GM12892 (cell line): ENCODE results near the gene SAP25.
"Not testable (repeated sequence)": the region's sequence is repeated elsewhere in the genome, so short reads cannot be mapped to it uniquely, and the experiment has no call there.

Experiments
- DNase-seq: peaks from one replicate; pipeline ENCODE4 v3.0.0; 2011; ENCODE audit not compliant: insufficient read length
- FAIRE-seq: peaks from 2 replicates; lab custom pipeline; 2011; peaks lifted over from hg19 to GRCh38; lab: Jason Lieb, UNC
- POLR2A ChIP-seq: IDR thresholded peaks from 2 replicates; pipeline ENCODE4 v1.6.1; 2011; ENCODE audit warnings: low read depth, low read length, control low read depth
- POLR2AphosphoS5 ChIP-seq: IDR thresholded peaks from 2 replicates; pipeline ENCODE4 v1.6.1; 2011; ENCODE audit warnings: low read depth, low read length, control low read depth
- TAF1 ChIP-seq: IDR thresholded peaks from 2 replicates; pipeline ENCODE4 v1.6.1; 2011; ENCODE audit warnings: low read depth, mild to moderate bottlenecking, control low read depth, low read length, borderline replicate concordance

SAP25 gene

DNA sequence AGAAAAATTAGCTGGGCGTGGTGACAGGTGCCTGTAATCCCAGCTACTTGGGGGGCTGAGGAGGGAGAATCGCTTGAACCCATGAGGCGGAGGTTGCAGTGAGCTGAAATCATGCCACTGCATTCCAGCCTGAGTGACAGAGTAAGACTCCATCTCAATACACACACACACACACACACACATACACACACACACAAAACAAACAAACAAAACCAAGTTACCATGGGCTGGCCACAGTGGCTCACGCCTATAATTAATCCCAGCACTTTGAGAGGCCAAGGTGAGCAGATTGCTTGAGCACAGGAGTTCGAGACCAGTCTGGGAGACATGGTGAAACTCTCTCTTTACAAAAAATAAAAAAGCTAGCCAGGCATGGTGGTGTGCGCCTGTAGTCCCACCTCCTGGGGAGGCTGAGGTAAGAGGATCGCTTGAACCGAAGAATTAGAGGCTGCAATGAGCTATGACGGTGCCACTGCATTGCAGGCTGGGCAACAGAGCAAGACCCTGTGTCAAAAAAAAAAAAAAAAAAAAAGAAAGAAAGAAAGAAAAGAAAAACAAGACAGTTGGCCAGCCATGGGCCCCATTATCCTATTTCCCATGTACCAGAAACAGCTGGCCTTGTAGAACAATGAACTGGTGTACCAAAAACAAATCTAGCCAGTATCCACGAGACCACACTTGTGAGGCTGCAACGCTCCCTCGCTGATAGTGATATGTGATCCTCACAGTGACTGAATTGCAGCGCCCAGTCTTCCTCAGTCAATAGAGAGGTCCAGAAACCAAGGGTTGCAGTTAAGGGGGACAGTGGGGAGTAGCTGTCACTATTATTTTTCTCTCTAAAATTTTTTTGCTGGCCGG lies 41.3 kb downstream of the SAP25 start:
- TF ChIP-seq POLR2AphosphoS5 (no peak), TAF1 (no peak), POLR2A (no peak)
- DNase-seq (no peak), FAIRE-seq (no peak)

DNA sequence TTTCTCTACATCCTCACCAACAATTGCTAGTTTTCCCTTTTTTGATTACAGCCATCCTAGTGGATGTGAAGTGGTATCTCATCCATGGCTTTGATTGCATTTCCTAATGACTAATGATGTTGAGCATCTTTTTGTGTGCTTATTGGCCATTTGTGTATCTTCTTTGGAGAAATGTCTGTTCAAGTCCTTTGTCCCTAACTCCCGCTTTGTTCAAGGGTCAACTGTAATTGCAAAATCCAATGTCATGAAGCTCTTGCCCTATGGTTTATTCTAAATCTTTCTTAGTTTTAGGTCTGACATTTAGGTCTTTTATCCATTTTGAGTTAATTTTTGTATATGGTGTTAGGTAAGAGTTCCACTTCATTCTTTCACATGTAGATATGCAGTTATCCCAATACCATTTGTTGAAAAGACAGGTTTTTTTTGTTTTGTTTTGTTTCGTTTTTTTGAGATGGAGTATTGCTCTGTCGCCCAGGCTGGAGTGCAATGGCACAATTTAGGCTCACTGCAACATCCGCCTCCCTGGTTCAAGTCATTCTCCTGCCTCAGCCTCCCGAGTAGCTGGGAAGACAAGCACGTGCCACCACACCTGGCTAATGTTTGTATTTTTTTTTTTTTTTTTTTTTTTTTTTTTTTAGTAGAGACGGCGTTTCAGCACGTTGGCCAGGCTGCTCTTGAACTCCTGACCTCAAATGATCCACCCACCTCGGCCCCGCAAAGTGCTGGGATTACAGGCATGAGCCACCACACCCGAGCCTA lies 45.4 kb downstream of the SAP25 start:
- not testable (repeated sequence) for FAIRE-seq

GRCh38 chr7:100523192-100523591 lies 50.5 kb downstream of the SAP25 start:
- not testable (repeated sequence) for DNase-seq, FAIRE-seq

More for the DNA sequence above, 45.4 kb downstream of the SAP25 start:
- DNase-seq = not testable (repeated sequence)
